WTC11 (cell line): ENCODE results near the gene NKAIN2. TPM values are rescaled to one million over a fixed set of nuclear protein-coding genes. Genes with fewer than 3 reads are reported as not detected.

Experiments
- ATAC-seq: fragments of 200-7000 bp; cut with Tn5 transposase; 2 replicates; pipeline ENCODE4 v1.10.0; 2021; ENCODE audit warnings: mild to moderate bottlenecking, moderate library complexity
- CTCF ChIA-PET: fragments of 300-600 bp; sonication (Branson Sonifier 250); formaldehyde crosslinking; loops from one replicate; lab custom pipeline; 2021; ENCODE audit warnings: antibody characterized with exemption; lab: Charles Lee
- POLR2A ChIA-PET: fragments of 350-600 bp; sonication (Branson Sonifier 250); formaldehyde crosslinking; loops from one replicate; lab custom pipeline; 2021; ENCODE audit warnings: antibody characterized with exemption; lab: Charles Lee
- DNase-seq: peaks from one replicate; pipeline ENCODE4 v3.0.0; 2021; ENCODE audit warnings: low spot score
- H3K27ac Mint-ChIP-seq: 2 replicates; pipeline ENCODE4 v1.8.0; 2021; ENCODE audit warnings: mixed read lengths
- H3K27me3 Mint-ChIP-seq: 2 replicates; pipeline ENCODE4 v1.8.0; 2021; ENCODE audit warnings: low read depth, mild to moderate bottlenecking, moderate library complexity, mixed read lengths
- H3K36me3 Mint-ChIP-seq: 2 replicates; pipeline ENCODE4 v1.8.0; 2021; ENCODE audit warnings: mixed read lengths
- H3K4me1 Mint-ChIP-seq: 2 replicates; pipeline ENCODE4 v1.8.0; 2022; ENCODE audit warnings: mixed read lengths
- H3K4me3 Mint-ChIP-seq: 2 replicates; pipeline ENCODE4 v1.8.0; 2021; ENCODE audit warnings: mild to moderate bottlenecking, moderate library complexity, mixed read lengths
- H3K9me3 Mint-ChIP-seq: 2 replicates; pipeline ENCODE4 v1.8.0; 2021; ENCODE audit warnings: mixed read lengths
- ARID4B ChIP-seq: sonication (generic); formaldehyde crosslinking; IDR thresholded peaks from 2 replicates; pipeline ENCODE4 v1.8.0; 2023; ENCODE audit warnings: missing genetic modification reagents, mild to moderate bottlenecking, borderline replicate concordance
- ATF1 ChIP-seq: sonication (generic); formaldehyde crosslinking; IDR thresholded peaks from 2 replicates; pipeline ENCODE4 v1.8.1; 2023; ENCODE audit warnings: mild to moderate bottlenecking, moderate library complexity, missing genetic modification reagents
- ATF6 ChIP-seq: sonication (generic); formaldehyde crosslinking; IDR thresholded peaks from 2 replicates; pipeline ENCODE4 v1.8.1; 2023; ENCODE audit warnings: mild to moderate bottlenecking, missing genetic modification reagents
- CREB1 ChIP-seq: sonication (generic); formaldehyde crosslinking; IDR thresholded peaks from 2 replicates; pipeline ENCODE4 v1.8.0; 2023; ENCODE audit warnings: mild to moderate bottlenecking, missing genetic modification reagents
- ELF4 ChIP-seq: sonication (generic); formaldehyde crosslinking; IDR thresholded peaks from 2 replicates; pipeline ENCODE4 v1.8.1; 2022; ENCODE audit warnings: low read depth, mild to moderate bottlenecking, moderate library complexity, missing genetic modification reagents
- ETV6 ChIP-seq: sonication (generic); formaldehyde crosslinking; IDR thresholded peaks from 2 replicates; pipeline ENCODE4 v1.8.1; 2022; ENCODE audit warnings: mild to moderate bottlenecking, missing genetic modification reagents
- FOXK1 ChIP-seq: sonication (generic); formaldehyde crosslinking; IDR thresholded peaks from 2 replicates; pipeline ENCODE4 v1.8.0; 2022; ENCODE audit warnings: mild to moderate bottlenecking, moderate library complexity, missing genetic modification reagents
- JAZF1 ChIP-seq: fragments of 250-450 bp; sonication (Bioruptor Pico); IDR thresholded peaks from 2 replicates; pipeline ENCODE4 v1.9.0; 2021; ENCODE audit warnings: moderate library complexity, mild to moderate bottlenecking, inconsistent platforms
- KAT7 ChIP-seq: sonication (generic); formaldehyde crosslinking; IDR thresholded peaks from 2 replicates; pipeline ENCODE4 v1.8.1; 2023; ENCODE audit warnings: missing genetic modification reagents, mild to moderate bottlenecking, borderline replicate concordance
- MXD4 ChIP-seq: fragments of 250-450 bp; sonication (Bioruptor Pico); IDR thresholded peaks from 2 replicates; pipeline ENCODE4 v1.8.0; 2021; ENCODE audit warnings: mild to moderate bottlenecking, moderate library complexity, borderline replicate concordance
- TEAD1 ChIP-seq: sonication (generic); formaldehyde crosslinking; IDR thresholded peaks from 2 replicates; pipeline ENCODE4 v1.8.0; 2022; ENCODE audit warnings: mild to moderate bottlenecking, missing genetic modification reagents
- ZNF121 ChIP-seq: sonication (generic); formaldehyde crosslinking; IDR thresholded peaks from 2 replicates; pipeline ENCODE4 v1.8.0; 2023; ENCODE audit warnings: missing genetic modification reagents
- ZNF138 ChIP-seq: sonication (generic); formaldehyde crosslinking; conservative IDR thresholded peaks from 2 replicates; pipeline ENCODE4 v1.8.1; 2022; ENCODE audit warnings: mild to moderate bottlenecking, moderate library complexity, missing genetic modification reagents
- ZNF281 ChIP-seq: sonication (generic); formaldehyde crosslinking; IDR thresholded peaks from 2 replicates; pipeline ENCODE4 v1.8.0; 2023; ENCODE audit warnings: mild to moderate bottlenecking, missing genetic modification reagents
- ZNF396 ChIP-seq: fragments of 250-450 bp; sonication (Bioruptor Pico); IDR thresholded peaks from 2 replicates; pipeline ENCODE4 v1.8.0; 2021; ENCODE audit warnings: mild to moderate bottlenecking, moderate library complexity, borderline replicate concordance
- total RNA-seq: library from RNA; stranded (reverse); gene quantifications from 3 replicates; pipeline ENCODE4 v1.2.3, GENCODE V29; 2021
- TF ChIP-seq, protein P1 (sequence below): fragments of 250-450 bp; sonication (Bioruptor Pico); IDR thresholded peaks from 2 replicates; pipeline ENCODE4 v1.8.0; 2021; ENCODE audit warnings: mild to moderate bottlenecking
- TF ChIP-seq, protein P2 (sequence below): sonication (generic); formaldehyde crosslinking; IDR thresholded peaks from 2 replicates; pipeline ENCODE4 v1.8.1; 2023; ENCODE audit warnings: mild to moderate bottlenecking, missing genetic modification reagents, borderline replicate concordance
- TF ChIP-seq, protein P3 (sequence below): fragments of 250-450 bp; sonication (Bioruptor Pico); IDR thresholded peaks from 2 replicates; pipeline ENCODE4 v2.1.2; 2022; ENCODE audit warnings: mild to moderate bottlenecking, moderate library complexity

The NKAIN2 gene
- total RNA-seq, 1 experiment from 2014 or later = 0.33 TPM

GRCh38 chr6:123808556-123808955 lies 4.9 kb downstream of the NKAIN2 start:
- DNase-seq (no peak), ATAC-seq (no peak)
- Mint-ChIP-seq H3K4me3 (no peak overlapping the region), H3K36me3 (no peaks in the 10 kb centered on the region), H3K27ac (no peak overlapping the region), H3K27me3 (peaks cover 45% of the 10 kb centered on the region)
- CTCF ChIA-PET = no interaction called here
- TF ChIP-seq ELF4 (CRISPR knock-in tag) = no peak
- TF ChIP-seq TEAD1 (CRISPR knock-in tag) = no peak
- TF ChIP-seq ARID4B (CRISPR knock-in tag) = no peak
- no peak for TF ChIP-seq ATF1
- TF ChIP-seq, all 79 proteins: peak for 0
- POLR2A ChIA-PET = no interaction called here
- H3K9me3 Mint-ChIP-seq = no peaks in the 10 kb centered on the region
- H3K4me1 Mint-ChIP-seq = peaks cover 11% of the 10 kb centered on the region

GRCh38 chr6:123810214-123810613 lies 6.5 kb downstream of the NKAIN2 start:
- TF ChIP-seq JAZF1 (CRISPR knock-in tag) = no peak
- TF ChIP-seq, protein P1, sequence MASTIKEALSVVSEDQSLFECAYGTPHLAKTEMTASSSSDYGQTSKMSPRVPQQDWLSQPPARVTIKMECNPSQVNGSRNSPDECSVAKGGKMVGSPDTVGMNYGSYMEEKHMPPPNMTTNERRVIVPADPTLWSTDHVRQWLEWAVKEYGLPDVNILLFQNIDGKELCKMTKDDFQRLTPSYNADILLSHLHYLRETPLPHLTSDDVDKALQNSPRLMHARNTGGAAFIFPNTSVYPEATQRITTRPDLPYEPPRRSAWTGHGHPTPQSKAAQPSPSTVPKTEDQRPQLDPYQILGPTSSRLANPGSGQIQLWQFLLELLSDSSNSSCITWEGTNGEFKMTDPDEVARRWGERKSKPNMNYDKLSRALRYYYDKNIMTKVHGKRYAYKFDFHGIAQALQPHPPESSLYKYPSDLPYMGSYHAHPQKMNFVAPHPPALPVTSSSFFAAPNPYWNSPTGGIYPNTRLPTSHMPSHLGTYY (CRISPR knock-in tag) = no peak
- TF ChIP-seq CREB1 = no peak
- TF ChIP-seq ZNF121 (CRISPR knock-in tag) = no peak
- no peak for TF ChIP-seq ETV6 (CRISPR knock-in tag)
- TF ChIP-seq, protein P2, sequence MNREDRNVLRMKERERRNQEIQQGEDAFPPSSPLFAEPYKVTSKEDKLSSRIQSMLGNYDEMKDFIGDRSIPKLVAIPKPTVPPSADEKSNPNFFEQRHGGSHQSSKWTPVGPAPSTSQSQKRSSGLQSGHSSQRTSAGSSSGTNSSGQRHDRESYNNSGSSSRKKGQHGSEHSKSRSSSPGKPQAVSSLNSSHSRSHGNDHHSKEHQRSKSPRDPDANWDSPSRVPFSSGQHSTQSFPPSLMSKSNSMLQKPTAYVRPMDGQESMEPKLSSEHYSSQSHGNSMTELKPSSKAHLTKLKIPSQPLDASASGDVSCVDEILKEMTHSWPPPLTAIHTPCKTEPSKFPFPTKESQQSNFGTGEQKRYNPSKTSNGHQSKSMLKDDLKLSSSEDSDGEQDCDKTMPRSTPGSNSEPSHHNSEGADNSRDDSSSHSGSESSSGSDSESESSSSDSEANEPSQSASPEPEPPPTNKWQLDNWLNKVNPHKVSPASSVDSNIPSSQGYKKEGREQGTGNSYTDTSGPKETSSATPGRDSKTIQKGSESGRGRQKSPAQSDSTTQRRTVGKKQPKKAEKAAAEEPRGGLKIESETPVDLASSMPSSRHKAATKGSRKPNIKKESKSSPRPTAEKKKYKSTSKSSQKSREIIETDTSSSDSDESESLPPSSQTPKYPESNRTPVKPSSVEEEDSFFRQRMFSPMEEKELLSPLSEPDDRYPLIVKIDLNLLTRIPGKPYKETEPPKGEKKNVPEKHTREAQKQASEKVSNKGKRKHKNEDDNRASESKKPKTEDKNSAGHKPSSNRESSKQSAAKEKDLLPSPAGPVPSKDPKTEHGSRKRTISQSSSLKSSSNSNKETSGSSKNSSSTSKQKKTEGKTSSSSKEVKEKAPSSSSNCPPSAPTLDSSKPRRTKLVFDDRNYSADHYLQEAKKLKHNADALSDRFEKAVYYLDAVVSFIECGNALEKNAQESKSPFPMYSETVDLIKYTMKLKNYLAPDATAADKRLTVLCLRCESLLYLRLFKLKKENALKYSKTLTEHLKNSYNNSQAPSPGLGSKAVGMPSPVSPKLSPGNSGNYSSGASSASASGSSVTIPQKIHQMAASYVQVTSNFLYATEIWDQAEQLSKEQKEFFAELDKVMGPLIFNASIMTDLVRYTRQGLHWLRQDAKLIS (CRISPR knock-in tag) = no peak
- no peak for TF ChIP-seq ATF6 (CRISPR knock-in tag)
- no peak for TF ChIP-seq FOXK1
- TF ChIP-seq, protein P3, sequence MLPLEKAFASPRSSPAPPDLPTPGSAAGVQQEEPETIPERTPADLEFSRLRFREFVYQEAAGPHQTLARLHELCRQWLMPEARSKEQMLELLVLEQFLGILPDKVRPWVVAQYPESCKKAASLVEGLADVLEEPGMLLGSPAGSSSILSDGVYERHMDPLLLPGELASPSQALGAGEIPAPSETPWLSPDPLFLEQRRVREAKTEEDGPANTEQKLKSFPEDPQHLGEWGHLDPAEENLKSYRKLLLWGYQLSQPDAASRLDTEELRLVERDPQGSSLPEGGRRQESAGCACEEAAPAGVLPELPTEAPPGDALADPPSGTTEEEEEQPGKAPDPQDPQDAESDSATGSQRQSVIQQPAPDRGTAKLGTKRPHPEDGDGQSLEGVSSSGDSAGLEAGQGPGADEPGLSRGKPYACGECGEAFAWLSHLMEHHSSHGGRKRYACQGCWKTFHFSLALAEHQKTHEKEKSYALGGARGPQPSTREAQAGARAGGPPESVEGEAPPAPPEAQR (CRISPR knock-in tag) = no peak
- no peak for TF ChIP-seq KAT7 (CRISPR knock-in tag)
- TF ChIP-seq MXD4 (CRISPR knock-in tag) = no peak
- no peak for TF ChIP-seq ZNF281 (CRISPR knock-in tag)
- TF ChIP-seq ZNF396 (CRISPR knock-in tag) = no peak
- no peak for TF ChIP-seq ZNF138 (CRISPR knock-in tag)
- Mint-ChIP-seq H3K27me3 (peaks cover 31% of the 10 kb centered on the region), H3K9me3 (no peaks in the 10 kb centered on the region), H3K4me1 (peaks cover 5% of the 10 kb centered on the region; the same call in 1 of the 2 replicates), H3K4me3 (no peak overlapping the region), H3K27ac (no peak overlapping the region), H3K36me3 (no peaks in the 10 kb centered on the region)
- ATAC-seq (no peak), DNase-seq (no peak)
- POLR2A ChIA-PET = no interaction called here
- CTCF ChIA-PET = no interaction called here
